ENCODE results near the gene FADS1. TPM values are rescaled to one million over a fixed set of nuclear protein-coding genes. Genes with fewer than 3 reads are reported as not detected.

FADS1 gene
- total RNA-seq, 3 donors from 2014 or later (not counting 1 experiment from before 2014, with no cell fraction given): 9.3 to 17.2 (median 10.2) TPM

- intact Hi-C loops (cut with micrococcal nuclease): loop anchor here (5.0 kb wide), 1 partner anchor 35 kb away; the partner anchor contains the start of genes FEN1 and TMEM258
These were observed 11.0 kb upstream of the FADS1 start, which contains the start of gene FADS2 for GRCh38 chr11:61827571-61828378. Gene FADS2, plus strand, starts transcription at chr11:61828300. Its CDS starts 91 bp downstream, at chr11:61828391.

GRCh38 chr11:61826930-61827570 is 10.2 kb upstream of the FADS1 start:
- H3K36me3 ChIP-seq (ENCODE audit: control insufficient read depth, insufficient read depth, low read length): no peaks in the 10 kb centered on the region
- peak overlapping the region; percentile 62 for H3K4me3 ChIP-seq (ENCODE audit: low read length)
- DNase-seq: peak in 1 of 2 donors; percentile 14
- H3K27me3 Mint-ChIP-seq (ENCODE audit: low read depth in 2 of 2): no peaks in the 10 kb centered on the region
- 29% methylated on average over 22 of the region's 23 CpGs for WGBS (ENCODE audit: insufficient coverage)
- H3K4me3 Mint-ChIP-seq: peak overlapping the region; percentile 92
- H3K4me1 Mint-ChIP-seq: peaks cover 25 to 57% of the 10 kb centered on the region in 2 donors
- H3K27me3 ChIP-seq (ENCODE audit: control insufficient read depth, insufficient read depth, low read length): no peaks in the 10 kb centered on the region
- peak in 1 of 3 donors; percentile 18 for ATAC-seq
- H3K27ac Mint-ChIP-seq: peak overlapping the region; percentile 63 to 88
- no peaks in the 10 kb centered on the region for H3K36me3 Mint-ChIP-seq
- H3K27ac ChIP-seq (ENCODE audit: low read length): peak overlapping the region; percentile 44
- intact Hi-C loops (cut with micrococcal nuclease): loop anchor here (5.0 kb wide), 1 partner anchor 35 kb away; the partner anchor contains the start of genes FEN1 and TMEM258
- no peaks in the 10 kb centered on the region for H3K9me3 Mint-ChIP-seq
- no peak for TF ChIP-seq CTCF (IDR thresholded peaks at IDR 0.05)
- no peaks in the 10 kb centered on the region for H3K9me3 ChIP-seq (ENCODE audit: control insufficient read depth, insufficient read depth, low read length)
- peaks cover 32% of the 10 kb centered on the region for H3K4me1 ChIP-seq (ENCODE audit: control insufficient read depth, insufficient read depth, low read length)

More at GRCh38 chr11:61827571-61828378, 11.0 kb upstream of the FADS1 start, which contains the start of gene FADS2:
- Mint-ChIP-seq H3K27ac (peak within 1 kb of the TSS; percentile 88 to 97), H3K4me1 (peaks cover 32 to 58% of the 10 kb centered on the region in 2 donors), H3K9me3 (no peaks in the 10 kb centered on the region), H3K36me3 (no peaks in the 10 kb centered on the region), H3K4me3 (peak within 1 kb of the TSS; percentile 92), H3K27me3 (ENCODE audit: low read depth in 2 of 2) (no peaks in the 10 kb centered on the region)
- no peak for TF ChIP-seq CTCF (IDR thresholded peaks at IDR 0.05)
- DNase-seq (peak; percentile 69 to 77), ATAC-seq (peak; percentile 79 to 83 (median 83))
- Histone ChIP-seq H3K9me3 (ENCODE audit: control insufficient read depth, insufficient read depth, low read length) (no peaks in the 10 kb centered on the region), H3K4me1 (ENCODE audit: control insufficient read depth, insufficient read depth, low read length) (peaks cover 32% of the 10 kb centered on the region), H3K4me3 (ENCODE audit: low read length) (peak within 1 kb of the TSS; percentile 62), H3K36me3 (ENCODE audit: control insufficient read depth, insufficient read depth, low read length) (no peaks in the 10 kb centered on the region), H3K27me3 (ENCODE audit: control insufficient read depth, insufficient read depth, low read length) (no peaks in the 10 kb centered on the region), H3K27ac (ENCODE audit: low read length) (peak within 1 kb of the TSS; percentile 44)
- under 1% methylated on average over 83 of the region's 83 CpGs for WGBS (ENCODE audit: insufficient coverage)

- 100% methylated on average over 1 of the region's 2 CpGs for WGBS (ENCODE audit: insufficient coverage)
- TF ChIP-seq CTCF (IDR thresholded peaks at IDR 0.05): no peak
- DNase-seq: no peak
These were observed 3.4 kb upstream of the FADS1 start for GRCh38 chr11:61820174-61820573.

More at GRCh38 chr11:61820174-61820573, 3.4 kb upstream of the FADS1 start:
- H3K27me3 Mint-ChIP-seq (ENCODE audit: low read depth in 2 of 2): no peaks in the 10 kb centered on the region
- intact Hi-C loops (cut with micrococcal nuclease): no loop called here
- no peaks in the 10 kb centered on the region for H3K36me3 ChIP-seq (ENCODE audit: control insufficient read depth, insufficient read depth, low read length)
- H3K4me1 Mint-ChIP-seq: peaks cover 11 to 25% of the 10 kb centered on the region in 2 donors
- H3K9me3 ChIP-seq (ENCODE audit: control insufficient read depth, insufficient read depth, low read length): no peaks in the 10 kb centered on the region
- H3K27ac ChIP-seq (ENCODE audit: low read length): no peak overlapping the region
- H3K27ac Mint-ChIP-seq: no peak overlapping the region
- H3K4me1 ChIP-seq (ENCODE audit: control insufficient read depth, insufficient read depth, low read length): peaks cover 19% of the 10 kb centered on the region
- no peak for ATAC-seq
- H3K4me3 Mint-ChIP-seq: no peak overlapping the region
- no peaks in the 10 kb centered on the region for H3K9me3 Mint-ChIP-seq
- H3K4me3 ChIP-seq (ENCODE audit: low read length): no peak overlapping the region
- no peaks in the 10 kb centered on the region for H3K36me3 Mint-ChIP-seq
- no peaks in the 10 kb centered on the region for H3K27me3 ChIP-seq (ENCODE audit: control insufficient read depth, insufficient read depth, low read length)

All from natural killer cell (primary cell).